NCI-H2029 treated with DMSO at 0.1 percent for 48 hours (cell line): ENCODE results near the gene CAPG.
"Not testable (repeated sequence)": the region's sequence is repeated elsewhere in the genome, so short reads cannot be mapped to it uniquely, and the experiment has no call there.

Experiments used
- DNase-seq: peaks from one replicate; lab custom pipeline; 2025; lab: John Stamatoyannopoulos, UW

Gene CAPG

GRCh38 chr2:85420536-85421259, 10.5 kb upstream of the CAPG start:
- peak; percentile 62 for DNase-seq

- DNase-seq, result no peak
These were observed 9.0 kb upstream of the CAPG start for GRCh38 chr2:85419009-85419675.

- DNase-seq, result peak; percentile 65
These were observed 8.2 kb upstream of the CAPG start, which contains the start of gene SH2D6 for GRCh38 chr2:85418132-85419008. Gene SH2D6 (plus strand): TSS chr2:85418714. CDS start chr2:85429466, 10,752 bp downstream.

GRCh38 chr2:85415980-85416650, 5.9 kb upstream of the CAPG start:
- no peak for DNase-seq

- no peak for DNase-seq
These were observed 4.8 kb upstream of the CAPG start for GRCh38 chr2:85414761-85415553.

GRCh38 chr2:85414421-85414759, 4.2 kb upstream of the CAPG start:
- not testable (repeated sequence) for DNase-seq

- DNase-seq, result no peak
These were observed 3.6 kb upstream of the CAPG start for GRCh38 chr2:85413592-85414420.

GRCh38 chr2:85411405-85411748, 1.2 kb upstream of the CAPG start:
- DNase-seq, result no peak

- DNase-seq, result no peak
These were observed 628 bp upstream of the CAPG start for GRCh38 chr2:85410584-85411404.

GRCh38 chr2:85405201-85406059, 4.7 kb downstream of the CAPG start:
- no peak for DNase-seq

- no peak for DNase-seq
These were observed 8.3 kb downstream of the CAPG start for GRCh38 chr2:85401844-85402243.

GRCh38 chr2:85401464-85401805, 8.7 kb downstream of the CAPG start:
- no peak for DNase-seq

- DNase-seq, result peak; percentile 58
These were observed 9.4 kb downstream of the CAPG start for GRCh38 chr2:85400541-85401463.

GRCh38 chr2:85400023-85400422, 10.1 kb downstream of the CAPG start:
- DNase-seq, result peak; percentile 37

- DNase-seq, result no peak
These were observed 11.0 kb downstream of the CAPG start for GRCh38 chr2:85399183-85399455.

- DNase-seq, result no peak
These were observed 11.6 kb downstream of the CAPG start for GRCh38 chr2:85398426-85399182.

GRCh38 chr2:85397925-85398331, 12.2 kb downstream of the CAPG start:
- no peak for DNase-seq
